Neural cell (in vitro differentiated cells): ENCODE data around the gene FAS. TPM values are rescaled to one million over a fixed set of nuclear protein-coding genes. Genes with fewer than 3 reads are reported as not detected.

Source experiments
- H2AFZ ChIP-seq: fragments of 200-600, 300-800 bp; sonication (generic), shearing (Covaris generic); 2 replicates; pipeline ENCODE4 v1.6.0; 2014; ENCODE audit warnings: low read depth, mild to moderate bottlenecking, antibody characterized with exemption, low read length, moderate library complexity
- H3F3A ChIP-seq: fragments of 200-600 bp; shearing (Covaris generic); 2 replicates; pipeline ENCODE4 v1.6.1; 2016; ENCODE audit warnings: mild to moderate bottlenecking, moderate library complexity, mixed read lengths, antibody characterized with exemption, low read length; ENCODE audit not compliant: insufficient read depth, poor library complexity, severe bottlenecking
- H3K27ac ChIP-seq: fragments of 200-600, 300-800 bp; sonication (generic), shearing (Covaris generic); 2 replicates; pipeline ENCODE4 v1.5.1; 2014; ENCODE audit warnings: mild to moderate bottlenecking, low read length, moderate library complexity
- H3K27me3 ChIP-seq: fragments of 300-800, 200-600 bp; sonication (generic), shearing (Covaris generic); 2 replicates; pipeline ENCODE4 v1.6.0; 2014; ENCODE audit warnings: mild to moderate bottlenecking, low read depth, low read length, moderate library complexity; ENCODE audit not compliant: insufficient read depth
- H3K36me3 ChIP-seq: fragments of 300-800, 200-600 bp; sonication (generic), shearing (Covaris generic); 2 replicates; pipeline ENCODE4 v1.5.1; 2014; ENCODE audit warnings: mild to moderate bottlenecking, antibody characterized with exemption, low read length, moderate library complexity; ENCODE audit not compliant: insufficient read depth
- H3K4me2 ChIP-seq: fragments of 300-800, 200-600 bp; sonication (generic), shearing (Covaris generic); 2 replicates; pipeline ENCODE4 v1.6.0; 2014; ENCODE audit warnings: mild to moderate bottlenecking, low read length
- H3K4me3 ChIP-seq: fragments of 300-800, 200-600 bp; sonication (generic), shearing (Covaris generic); 2 replicates; pipeline ENCODE4 v1.5.1; 2014; ENCODE audit warnings: mild to moderate bottlenecking, low read length, moderate library complexity
- H3K79me2 ChIP-seq: fragments of 200-600 bp; shearing (Covaris generic); replicated peaks from 2 replicates; pipeline ENCODE4 v1.6.0; 2014; ENCODE audit warnings: mild to moderate bottlenecking, low read length, moderate library complexity; ENCODE audit not compliant: insufficient read depth
- H3K9ac ChIP-seq: fragments of 300-800, 200-600 bp; sonication (generic), shearing (Covaris generic); 2 replicates; pipeline ENCODE4 v1.6.1; 2016; ENCODE audit warnings: mild to moderate bottlenecking, low read length, mixed read lengths
- H3K9me2 ChIP-seq: fragments of 200-600 bp; shearing (Covaris generic); 2 replicates; pipeline ENCODE4 v1.6.1; 2016; ENCODE audit warnings: mild to moderate bottlenecking, low read length, mixed read lengths; ENCODE audit not compliant: insufficient read depth
- H3K9me3 ChIP-seq: fragments of 200-600, 300-800 bp; sonication (generic), shearing (Covaris generic); 2 replicates; pipeline ENCODE4 v1.6.1; 2016; ENCODE audit warnings: mild to moderate bottlenecking, mixed run types, low read length, moderate library complexity, mixed read lengths
- H4K20me1 ChIP-seq: fragments of 200-600 bp; shearing (Covaris generic); 2 replicates; pipeline ENCODE4 v1.6.1; 2016; ENCODE audit warnings: mild to moderate bottlenecking, mixed run types; ENCODE audit not compliant: insufficient read depth
- EP300 ChIP-seq: fragments of 450-650 bp; conservative IDR thresholded peaks from 2 replicates; pipeline ENCODE4 v1.6.1; 2014; ENCODE audit warnings: antibody characterized with exemption, mild to moderate bottlenecking, moderate library complexity; ENCODE audit not compliant: poor library complexity, severe bottlenecking
- EZH2 ChIP-seq: fragments of 200-600, 300-800 bp; shearing (Covaris generic), sonication (generic); IDR thresholded peaks from 2 replicates; pipeline ENCODE4 v1.6.1; 2014; ENCODE audit warnings: antibody characterized with exemption, low read length, borderline replicate concordance, mild to moderate bottlenecking; ENCODE audit not compliant: insufficient read depth, poor library complexity, severe bottlenecking
- MXI1 ChIP-seq: fragments of 450-650 bp; conservative IDR thresholded peaks from 2 replicates; pipeline ENCODE4 v1.6.1; 2014; ENCODE audit warnings: antibody characterized with exemption, mild to moderate bottlenecking; ENCODE audit not compliant: poor library complexity, severe bottlenecking
- POLR2AphosphoS5 ChIP-seq: IDR thresholded peaks from 2 replicates; pipeline ENCODE4 v1.6.1; 2012
- RAD21 ChIP-seq: fragments of 450-650 bp; conservative IDR thresholded peaks from 2 replicates; pipeline ENCODE4 v1.6.1; 2014; ENCODE audit warnings: antibody characterized with exemption, mild to moderate bottlenecking, moderate library complexity
- SMC3 ChIP-seq: fragments of 450-650 bp; conservative IDR thresholded peaks from 2 replicates; pipeline ENCODE4 v1.6.1; 2014; ENCODE audit warnings: antibody characterized with exemption, mild to moderate bottlenecking, moderate library complexity; ENCODE audit not compliant: poor library complexity
- TAF1 ChIP-seq: IDR thresholded peaks from 2 replicates; pipeline ENCODE4 v1.6.1; 2012; ENCODE audit warnings: low read depth
- polyA plus RNA-seq: library from polyadenylated mRNA; depleted of rRNA; stranded (reverse); fragments of >200 nt; gene quantifications from 2 replicates; pipeline ENCODE4 v1.2.3, GENCODE V29; 2014
- TF ChIP-seq, protein P1 (sequence below): IDR thresholded peaks from 2 replicates; pipeline ENCODE4 v1.6.1; 2012; ENCODE audit warnings: borderline replicate concordance
- TF ChIP-seq, protein P2 (sequence below): fragments of 450-650 bp; IDR thresholded peaks from 2 replicates; pipeline ENCODE4 v1.5.1; 2014; ENCODE audit warnings: antibody characterized with exemption, mild to moderate bottlenecking, moderate library complexity; ENCODE audit not compliant: poor library complexity, severe bottlenecking

The FAS gene
- polyA plus RNA-seq, 1 donor from 2014 or later: 2.5 TPM

DNA sequence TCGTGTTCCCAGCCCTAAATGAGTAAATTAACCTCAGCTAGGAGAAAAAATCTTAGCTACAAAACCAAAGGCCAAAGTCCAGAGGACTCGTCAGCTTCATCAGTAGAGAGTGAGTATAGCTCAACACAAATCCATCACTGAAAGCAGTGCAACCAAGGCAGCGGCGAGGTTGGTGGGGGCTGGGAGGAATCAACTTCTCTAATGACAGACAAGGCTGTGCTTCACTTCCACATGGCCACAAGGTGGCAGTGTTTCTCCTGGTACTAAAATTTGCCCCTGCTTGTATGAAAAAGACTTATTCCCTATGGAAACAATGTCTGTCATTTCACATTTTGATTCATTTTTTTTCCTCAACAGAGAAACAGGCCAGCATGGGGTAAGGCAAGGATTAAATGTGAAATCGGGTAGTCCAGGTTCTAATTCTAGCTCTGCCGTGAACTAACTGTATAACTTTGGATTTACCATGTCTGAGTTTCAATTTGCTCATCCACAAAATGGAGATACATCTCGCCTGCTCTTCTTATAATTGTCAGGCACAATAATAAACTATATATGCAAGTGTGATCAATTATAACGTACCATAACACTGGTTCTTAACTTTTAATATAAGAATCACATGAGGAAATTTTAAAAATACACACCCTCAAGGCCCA lies 39.3 kb downstream of the FAS start:
- H3K79me2 ChIP-seq: no peaks in the 10 kb centered on the region
- H3K27ac ChIP-seq: no peak overlapping the region
- TF ChIP-seq RAD21 (peak; percentile 60), SMC3 (peak; percentile 70)
- TF ChIP-seq, protein P1, sequence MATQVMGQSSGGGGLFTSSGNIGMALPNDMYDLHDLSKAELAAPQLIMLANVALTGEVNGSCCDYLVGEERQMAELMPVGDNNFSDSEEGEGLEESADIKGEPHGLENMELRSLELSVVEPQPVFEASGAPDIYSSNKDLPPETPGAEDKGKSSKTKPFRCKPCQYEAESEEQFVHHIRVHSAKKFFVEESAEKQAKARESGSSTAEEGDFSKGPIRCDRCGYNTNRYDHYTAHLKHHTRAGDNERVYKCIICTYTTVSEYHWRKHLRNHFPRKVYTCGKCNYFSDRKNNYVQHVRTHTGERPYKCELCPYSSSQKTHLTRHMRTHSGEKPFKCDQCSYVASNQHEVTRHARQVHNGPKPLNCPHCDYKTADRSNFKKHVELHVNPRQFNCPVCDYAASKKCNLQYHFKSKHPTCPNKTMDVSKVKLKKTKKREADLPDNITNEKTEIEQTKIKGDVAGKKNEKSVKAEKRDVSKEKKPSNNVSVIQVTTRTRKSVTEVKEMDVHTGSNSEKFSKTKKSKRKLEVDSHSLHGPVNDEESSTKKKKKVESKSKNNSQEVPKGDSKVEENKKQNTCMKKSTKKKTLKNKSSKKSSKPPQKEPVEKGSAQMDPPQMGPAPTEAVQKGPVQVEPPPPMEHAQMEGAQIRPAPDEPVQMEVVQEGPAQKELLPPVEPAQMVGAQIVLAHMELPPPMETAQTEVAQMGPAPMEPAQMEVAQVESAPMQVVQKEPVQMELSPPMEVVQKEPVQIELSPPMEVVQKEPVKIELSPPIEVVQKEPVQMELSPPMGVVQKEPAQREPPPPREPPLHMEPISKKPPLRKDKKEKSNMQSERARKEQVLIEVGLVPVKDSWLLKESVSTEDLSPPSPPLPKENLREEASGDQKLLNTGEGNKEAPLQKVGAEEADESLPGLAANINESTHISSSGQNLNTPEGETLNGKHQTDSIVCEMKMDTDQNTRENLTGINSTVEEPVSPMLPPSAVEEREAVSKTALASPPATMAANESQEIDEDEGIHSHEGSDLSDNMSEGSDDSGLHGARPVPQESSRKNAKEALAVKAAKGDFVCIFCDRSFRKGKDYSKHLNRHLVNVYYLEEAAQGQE: no peak
- TF ChIP-seq, protein P2, sequence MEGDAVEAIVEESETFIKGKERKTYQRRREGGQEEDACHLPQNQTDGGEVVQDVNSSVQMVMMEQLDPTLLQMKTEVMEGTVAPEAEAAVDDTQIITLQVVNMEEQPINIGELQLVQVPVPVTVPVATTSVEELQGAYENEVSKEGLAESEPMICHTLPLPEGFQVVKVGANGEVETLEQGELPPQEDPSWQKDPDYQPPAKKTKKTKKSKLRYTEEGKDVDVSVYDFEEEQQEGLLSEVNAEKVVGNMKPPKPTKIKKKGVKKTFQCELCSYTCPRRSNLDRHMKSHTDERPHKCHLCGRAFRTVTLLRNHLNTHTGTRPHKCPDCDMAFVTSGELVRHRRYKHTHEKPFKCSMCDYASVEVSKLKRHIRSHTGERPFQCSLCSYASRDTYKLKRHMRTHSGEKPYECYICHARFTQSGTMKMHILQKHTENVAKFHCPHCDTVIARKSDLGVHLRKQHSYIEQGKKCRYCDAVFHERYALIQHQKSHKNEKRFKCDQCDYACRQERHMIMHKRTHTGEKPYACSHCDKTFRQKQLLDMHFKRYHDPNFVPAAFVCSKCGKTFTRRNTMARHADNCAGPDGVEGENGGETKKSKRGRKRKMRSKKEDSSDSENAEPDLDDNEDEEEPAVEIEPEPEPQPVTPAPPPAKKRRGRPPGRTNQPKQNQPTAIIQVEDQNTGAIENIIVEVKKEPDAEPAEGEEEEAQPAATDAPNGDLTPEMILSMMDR: peak; percentile 68
- H2AFZ ChIP-seq: no peak overlapping the region
- no peaks in the 10 kb centered on the region for H3K9me2 ChIP-seq
- H3K9ac ChIP-seq: no peak overlapping the region
- H3K4me3 ChIP-seq: no peak overlapping the region
- no peaks in the 10 kb centered on the region for H3K9me3 ChIP-seq
- H4K20me1 ChIP-seq: no peaks in the 10 kb centered on the region
- no peaks in the 10 kb centered on the region for H3K36me3 ChIP-seq
- H3F3A ChIP-seq: no peaks in the 10 kb centered on the region
- H3K4me2 ChIP-seq: no peak overlapping the region
- no peaks in the 10 kb centered on the region for H3K27me3 ChIP-seq

DNA sequence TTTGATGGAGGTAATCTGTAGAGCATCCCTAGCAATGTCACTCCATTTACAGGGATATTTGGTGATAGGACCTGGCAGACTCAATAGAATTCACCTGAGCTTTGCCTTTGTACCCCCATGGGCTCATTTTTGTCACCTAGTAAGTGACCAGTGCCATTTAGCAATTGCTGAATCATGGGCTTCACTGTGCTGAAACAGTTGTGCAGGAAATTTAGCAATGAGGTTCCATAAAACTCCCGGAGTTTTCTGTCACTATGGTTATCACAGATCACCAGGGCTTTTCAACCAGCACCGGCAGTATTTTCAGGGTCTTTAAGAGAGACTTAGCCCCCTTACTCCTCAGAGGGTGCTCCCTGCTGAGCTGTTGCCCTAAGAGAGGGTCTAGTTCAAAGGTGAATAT lies 40.2 kb downstream of the FAS start:
- H3K4me3 ChIP-seq: no peak overlapping the region
- no peaks in the 10 kb centered on the region for H3K27me3 ChIP-seq
- H3K79me2 ChIP-seq: no peaks in the 10 kb centered on the region
- H3K9me3 ChIP-seq: no peaks in the 10 kb centered on the region
- no peak overlapping the region for H3K9ac ChIP-seq
- H3K36me3 ChIP-seq: no peaks in the 10 kb centered on the region
- no peak overlapping the region for H2AFZ ChIP-seq
- no peaks in the 10 kb centered on the region for H3K9me2 ChIP-seq
- no peak overlapping the region for H3K4me2 ChIP-seq
- H3F3A ChIP-seq: no peaks in the 10 kb centered on the region
- TF ChIP-seq EZH2 (no peak), POLR2AphosphoS5 (no peak), TAF1 (no peak), EP300 (no peak), SMC3 (no peak), RAD21 (no peak), MXI1 (no peak)
- TF ChIP-seq, protein P1: no peak
- TF ChIP-seq, protein P2: no peak
- no peak overlapping the region for H3K27ac ChIP-seq
- no peaks in the 10 kb centered on the region for H4K20me1 ChIP-seq
